ENCODE results near the gene NEK8.

The NEK8 gene

GRCh38 chr17:28725660-28726225 is 2.8 kb upstream of the NEK8 start:
- peak; percentile 69 for DNase-seq (ENCODE audit: low read depth, low spot score)
- in situ Hi-C loops (cut with HindIII; ENCODE audit: low sequenced_read_pairs) = no loop called here
- H3K4me3 ChIP-seq (ENCODE audit: low read depth, low read length) = peak overlapping the region; percentile 61
- no peak for TF ChIP-seq CTCF (IDR thresholded peaks at IDR 0.05; ENCODE audit: low read depth, low read length)

DNA sequence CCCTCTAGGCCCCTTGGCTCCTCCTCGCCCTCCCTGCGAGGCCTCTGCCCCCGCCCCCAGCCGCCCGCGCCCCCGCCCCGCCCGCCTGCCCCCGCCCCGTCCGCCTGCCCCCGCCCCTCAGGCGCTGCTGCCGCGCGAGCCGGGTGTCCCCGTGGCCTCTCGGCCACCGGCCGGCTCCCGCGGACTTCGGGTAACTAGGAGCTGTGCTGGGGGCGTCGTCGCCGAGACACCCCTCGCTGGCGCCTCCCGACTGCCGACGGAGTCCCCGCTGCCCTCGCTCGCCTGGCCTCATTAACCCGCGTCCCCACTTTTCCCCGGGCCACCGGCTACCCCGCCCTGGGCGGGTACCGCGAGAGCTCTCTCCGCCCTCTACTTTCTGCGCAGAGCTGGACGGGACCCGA is 2.4 kb upstream of the NEK8 start, which contains the start of gene TLCD1:
TSS of gene TLCD1 (minus strand) at position 8 of the 401 bp plus-strand sequence. CDS start 136 bp downstream, outside the sequence.
- peak within 1 kb of the TSS; percentile 61 for H3K4me3 ChIP-seq (ENCODE audit: low read depth, low read length)
- no peak for TF ChIP-seq CTCF (IDR thresholded peaks at IDR 0.05; ENCODE audit: low read depth, low read length)
- in situ Hi-C loops (cut with HindIII; ENCODE audit: low sequenced_read_pairs) = no loop called here
- peak; percentile 71 for DNase-seq (ENCODE audit: low read depth, low spot score)

DNA sequence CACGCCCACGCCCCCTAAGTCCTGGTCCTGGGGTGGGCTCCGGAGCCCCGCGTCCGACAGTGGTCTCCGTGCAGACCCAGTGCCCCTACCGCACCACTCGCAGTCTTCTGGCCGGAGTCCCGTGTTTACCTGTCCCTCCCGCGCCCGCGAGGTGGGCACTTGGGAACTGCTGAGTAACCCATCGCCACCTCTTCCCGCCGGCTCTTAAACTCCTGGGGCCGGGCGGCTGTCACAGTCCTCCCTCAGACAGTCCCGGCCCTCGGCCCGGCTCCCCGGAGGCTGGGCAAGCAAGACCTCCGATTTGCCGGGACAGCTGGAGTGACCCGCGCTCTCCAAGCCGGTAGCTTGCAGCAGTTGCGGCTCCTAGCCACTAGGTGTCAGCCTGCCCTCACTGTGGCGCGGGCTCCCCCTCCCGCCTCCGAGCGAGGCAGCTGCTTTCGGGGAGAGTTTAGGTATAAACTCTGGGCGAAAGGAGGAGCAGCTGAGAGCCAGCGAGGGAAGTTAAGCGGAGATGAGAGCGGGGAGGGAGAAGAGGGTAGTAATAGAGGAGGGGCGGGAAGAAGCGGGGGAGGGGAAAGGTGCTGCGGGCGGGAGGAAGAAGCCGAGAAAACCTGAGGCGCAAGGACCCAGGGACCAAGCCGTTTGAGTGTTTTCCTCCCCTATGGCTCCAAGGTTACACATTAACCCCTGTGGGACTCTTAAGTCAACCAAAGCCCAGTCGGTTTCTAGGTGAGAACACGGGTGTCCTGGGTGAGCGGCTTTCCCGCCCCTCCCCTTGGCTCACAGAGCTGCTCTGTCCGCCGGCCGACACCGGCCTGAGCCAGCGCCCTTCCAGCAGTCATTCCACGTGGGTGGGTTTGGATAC is 1.7 kb upstream of the NEK8 start:
- in situ Hi-C loops (cut with HindIII; ENCODE audit: low sequenced_read_pairs) = no loop called here
- DNase-seq (ENCODE audit: low read depth, low spot score) = peak; percentile 97
- H3K4me3 ChIP-seq (ENCODE audit: low read depth, low read length) = peak overlapping the region; percentile 61
- TF ChIP-seq CTCF (IDR thresholded peaks at IDR 0.05; ENCODE audit: low read depth, low read length) = peak; percentile 99

GRCh38 chr17:28729950-28730330 is 1.4 kb downstream of the NEK8 start:
- in situ Hi-C loops (cut with HindIII; ENCODE audit: low sequenced_read_pairs) = no loop called here
- DNase-seq (ENCODE audit: low read depth, low spot score) = no peak
- H3K4me3 ChIP-seq (ENCODE audit: low read depth, low read length) = no peak overlapping the region
- no peak for TF ChIP-seq CTCF (IDR thresholded peaks at IDR 0.05; ENCODE audit: low read depth, low read length)

DNA sequence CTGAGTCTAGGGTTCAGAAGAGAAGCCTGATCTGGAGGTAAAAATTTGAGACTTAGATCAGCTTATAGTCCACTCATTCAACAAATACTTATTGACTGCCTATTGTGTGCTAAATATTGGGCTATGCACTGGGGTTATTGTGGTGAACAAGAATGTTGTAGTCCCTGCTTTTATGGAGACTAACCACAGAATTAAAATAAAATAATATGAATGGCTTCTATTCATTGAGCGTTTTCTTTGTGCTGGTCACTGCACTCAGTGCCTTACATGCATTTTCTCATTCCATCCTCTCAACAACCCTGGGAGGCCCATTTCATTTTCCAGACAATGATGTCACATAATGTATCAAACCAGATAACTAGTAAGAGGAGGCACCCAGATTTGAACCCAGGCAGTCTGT is 4.8 kb downstream of the NEK8 start:
- no peak overlapping the region for H3K4me3 ChIP-seq (ENCODE audit: low read depth, low read length)
- in situ Hi-C loops (cut with HindIII; ENCODE audit: low sequenced_read_pairs) = no loop called here
- DNase-seq (ENCODE audit: low read depth, low spot score) = peak; percentile 45
- TF ChIP-seq CTCF (IDR thresholded peaks at IDR 0.05; ENCODE audit: low read depth, low read length) = no peak

DNA sequence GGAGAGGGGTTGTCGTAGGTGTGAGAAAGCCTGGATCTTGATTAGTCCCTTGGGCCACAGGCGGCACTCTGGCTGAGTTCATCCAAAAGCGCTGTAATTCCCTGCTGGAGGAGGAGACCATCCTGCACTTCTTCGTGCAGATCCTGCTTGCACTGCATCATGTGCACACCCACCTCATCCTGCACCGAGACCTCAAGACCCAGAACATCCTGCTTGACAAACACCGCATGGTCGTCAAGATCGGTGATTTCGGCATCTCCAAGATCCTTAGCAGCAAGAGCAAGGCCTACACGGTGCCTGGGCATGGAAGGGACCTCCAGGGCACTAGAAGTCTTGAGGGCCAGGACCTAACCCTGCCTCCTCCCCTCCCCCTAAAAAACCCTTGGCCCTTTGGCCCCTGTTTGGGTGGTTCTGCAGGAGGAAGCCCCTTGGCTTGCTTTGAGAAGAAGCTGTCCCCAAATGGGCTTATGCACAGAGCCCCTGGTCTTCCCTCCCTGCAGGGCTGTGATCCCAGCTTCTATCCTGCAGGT is 6.2 kb downstream of the NEK8 start:
- no peak for DNase-seq (ENCODE audit: low read depth, low spot score)
- in situ Hi-C loops (cut with HindIII; ENCODE audit: low sequenced_read_pairs) = no loop called here
- no peak for TF ChIP-seq CTCF (IDR thresholded peaks at IDR 0.05; ENCODE audit: low read depth, low read length)
- H3K4me3 ChIP-seq (ENCODE audit: low read depth, low read length) = no peak overlapping the region

Measured in astrocyte of the spinal cord (primary cell).